HG02970 (cell line): ENCODE measurements around the gene LSAMP.

Experiments
- ATAC-seq: cut with Tn5 transposase; IDR thresholded peaks from one replicate; pipeline ENCODE4 v1.9.1; 2021; ENCODE audit warnings: mild to moderate bottlenecking, moderate library complexity, moderate number of reproducible peaks; ENCODE audit not compliant: unreplicated experiment, low FRiP score

Gene LSAMP

DNA sequence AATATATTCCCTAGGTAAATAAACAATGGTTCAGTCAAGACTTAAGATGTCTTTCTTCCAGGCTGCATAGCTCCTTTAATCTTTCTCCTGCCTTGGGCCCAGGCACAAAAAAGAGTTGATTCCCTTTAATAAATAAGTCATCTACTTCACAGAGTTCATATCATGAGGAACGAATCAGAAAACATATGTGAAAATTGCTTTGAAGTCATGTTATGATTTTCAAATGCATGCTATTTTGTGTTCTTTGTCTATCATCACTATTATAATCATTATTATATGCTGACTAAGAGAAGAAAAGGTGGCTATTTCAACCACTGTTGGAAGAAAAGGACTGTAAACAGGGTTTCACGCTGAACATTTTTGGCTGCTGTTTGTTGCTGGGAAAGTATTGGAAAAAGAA, 70.4 kb downstream of the LSAMP start:
- no peak for ATAC-seq

DNA sequence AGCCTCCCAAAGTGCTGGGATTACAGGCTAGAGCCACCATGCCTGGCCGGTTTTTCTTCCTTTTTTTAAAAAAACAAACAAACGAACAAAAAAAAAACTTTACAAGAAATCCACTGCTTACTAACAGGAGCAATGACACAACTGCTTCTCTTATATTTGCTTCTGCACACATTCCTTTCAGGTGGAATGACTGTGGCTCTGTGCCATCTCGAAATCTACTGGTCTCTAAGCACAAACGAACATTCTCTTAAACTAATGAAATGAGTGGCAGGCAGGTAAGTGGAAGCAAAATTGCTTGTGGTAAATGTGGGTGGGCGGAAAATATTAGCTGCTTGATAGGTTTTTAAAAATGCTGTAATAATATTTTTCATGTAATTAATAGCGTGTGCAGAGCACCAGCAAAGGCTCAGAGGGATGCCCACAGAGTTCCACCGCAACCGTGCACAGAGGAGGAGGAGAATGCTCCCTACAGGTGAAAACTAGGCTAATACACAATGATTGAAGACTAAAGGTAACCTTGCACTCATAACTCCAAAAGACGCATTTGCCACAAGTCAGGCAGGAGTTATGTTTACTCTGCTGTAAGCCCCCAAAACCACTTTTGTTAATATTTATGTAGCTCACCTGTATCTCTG, 77.4 kb downstream of the LSAMP start:
- no peak for ATAC-seq

DNA sequence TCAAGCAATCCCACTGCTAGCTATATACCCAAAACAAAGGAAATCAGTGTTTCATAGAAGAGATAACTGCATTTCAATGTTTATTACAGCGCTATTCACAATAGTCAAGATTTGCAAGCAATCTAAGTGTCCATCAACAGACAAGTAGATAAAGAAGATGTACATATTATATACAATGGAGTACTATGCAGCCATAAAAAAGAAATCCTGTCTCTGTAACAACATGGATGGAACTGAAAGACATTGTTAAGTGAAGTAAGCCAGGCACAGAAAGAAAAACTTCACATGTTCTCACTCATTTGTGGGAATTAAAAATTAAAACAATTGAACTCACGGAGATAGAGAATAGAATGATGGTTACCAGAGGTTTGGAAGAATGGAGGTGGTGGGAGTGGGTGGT, 89.2 kb downstream of the LSAMP start:
- no peak for ATAC-seq

DNA sequence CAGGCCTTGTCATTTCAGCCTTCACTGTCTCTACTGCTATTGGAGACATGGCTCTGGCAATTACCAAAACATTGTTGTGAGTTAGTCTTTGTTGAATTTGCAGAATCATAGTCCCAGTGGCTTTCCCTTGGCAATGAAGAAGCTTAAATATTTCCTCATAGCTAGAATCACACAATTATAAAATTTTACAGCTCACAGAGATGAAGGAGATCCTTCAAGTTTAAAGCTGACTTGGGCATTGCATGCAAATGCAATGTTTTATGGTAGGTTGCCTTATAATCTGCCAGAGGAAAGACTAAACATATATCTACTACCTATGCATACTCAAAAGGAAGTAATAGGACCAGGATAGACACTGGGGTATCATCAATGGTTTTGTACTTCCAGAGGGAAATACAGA, 90.9 kb downstream of the LSAMP start:
- ATAC-seq, result no peak

DNA sequence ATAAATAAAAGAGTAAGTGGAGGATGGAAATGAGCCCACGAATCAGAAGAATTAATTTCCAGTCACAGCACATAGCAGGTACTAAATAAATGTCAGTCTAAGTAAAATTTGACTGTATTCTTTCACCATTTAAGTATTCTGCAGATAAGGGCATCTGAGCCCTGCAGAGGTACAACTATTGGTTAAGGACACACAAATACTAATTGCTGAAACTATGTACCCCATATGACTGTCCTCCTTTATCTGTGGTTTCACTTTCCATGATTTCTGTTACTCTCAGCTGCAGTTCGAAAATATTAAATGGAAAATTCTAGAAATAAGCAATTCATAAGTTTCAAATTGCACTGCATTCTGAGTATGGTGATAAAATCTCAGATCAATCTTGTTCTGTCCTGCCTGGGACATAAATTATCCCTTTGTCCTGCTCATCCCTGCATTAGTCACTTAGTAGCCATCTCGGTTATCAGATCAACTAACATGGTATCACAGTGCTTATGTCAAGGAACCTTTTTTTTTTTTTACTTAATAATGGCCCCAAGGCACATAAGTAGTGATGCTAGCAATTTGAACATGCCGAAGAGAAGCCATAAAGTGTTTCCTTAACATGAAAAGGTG, 95.1 kb downstream of the LSAMP start:
- ATAC-seq, result no peak

DNA sequence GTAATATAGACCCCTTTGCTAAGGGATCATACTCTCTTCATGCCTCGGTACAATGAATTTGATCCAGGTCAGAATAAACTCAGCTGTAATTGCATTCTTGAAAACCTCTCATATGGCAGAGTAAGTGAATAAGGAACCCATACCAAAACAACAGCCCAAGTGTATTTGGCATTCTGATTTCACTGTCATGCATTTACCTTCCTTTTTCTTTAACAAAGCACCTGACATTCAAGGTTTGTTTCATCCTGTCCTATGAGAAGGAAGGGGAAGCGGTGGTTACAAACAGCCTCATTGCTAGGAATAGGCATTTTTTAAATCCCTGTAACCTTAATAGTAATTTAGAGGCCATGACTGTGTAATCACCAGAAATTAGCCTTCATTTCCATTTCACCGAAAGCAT, 97.1 kb downstream of the LSAMP start:
- ATAC-seq, result no peak

DNA sequence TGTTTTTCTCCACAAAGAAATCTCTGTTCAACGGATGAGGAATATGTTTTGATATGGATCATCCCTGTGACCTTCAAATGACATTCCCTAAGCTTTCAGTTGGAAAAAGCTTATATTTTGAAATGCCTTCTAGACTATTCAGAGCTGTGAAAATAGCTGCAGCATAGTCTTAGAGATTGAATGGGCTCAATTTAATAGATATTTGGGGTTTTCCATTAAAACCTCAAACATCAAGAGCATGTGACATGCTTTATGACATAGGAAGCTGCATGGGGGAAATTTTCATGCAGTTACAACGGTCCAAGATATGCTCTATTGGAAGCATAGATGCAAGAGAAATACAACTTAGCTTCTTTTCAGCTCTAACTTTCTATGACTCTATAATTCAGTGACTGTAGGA, 102.8 kb downstream of the LSAMP start:
- no peak for ATAC-seq

DNA sequence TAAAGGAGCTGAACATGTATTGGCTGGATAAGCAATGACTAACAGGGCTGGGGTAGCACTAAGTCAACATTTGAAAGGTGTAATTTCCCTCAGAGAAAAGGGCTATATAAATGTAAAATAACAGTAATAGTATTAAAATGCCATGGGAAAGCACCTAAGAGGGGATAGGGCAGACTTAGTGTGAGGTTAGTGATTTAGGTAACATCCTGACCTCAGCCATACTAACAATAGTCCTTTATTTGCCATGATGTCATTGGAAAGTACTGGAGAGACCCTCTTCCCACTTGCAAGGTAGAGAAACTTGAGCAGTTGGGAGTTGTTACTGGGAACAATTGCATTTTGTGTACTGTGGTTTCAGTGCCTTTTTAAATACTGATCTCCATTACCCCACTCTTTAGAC, 103.4 kb downstream of the LSAMP start:
- no peak for ATAC-seq

DNA sequence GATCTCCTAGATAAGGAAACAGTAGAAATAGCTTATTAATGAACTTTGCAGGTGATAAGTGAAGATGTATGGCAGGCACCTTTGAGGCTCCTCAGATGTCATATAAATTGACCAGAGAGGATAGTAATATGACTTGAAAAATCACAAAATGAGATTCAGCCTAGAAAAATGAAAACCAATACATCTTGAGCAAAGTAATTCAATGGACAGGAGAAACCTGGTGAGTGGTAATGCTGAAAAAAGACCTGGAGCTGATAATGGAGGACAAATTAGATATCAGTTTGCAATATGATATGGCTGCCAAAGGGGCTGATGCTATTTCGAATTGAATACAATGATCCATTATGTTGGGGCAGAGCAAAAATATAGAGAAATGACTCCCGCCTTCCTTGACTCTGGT, 103.9 kb downstream of the LSAMP start:
- no peak for ATAC-seq

DNA sequence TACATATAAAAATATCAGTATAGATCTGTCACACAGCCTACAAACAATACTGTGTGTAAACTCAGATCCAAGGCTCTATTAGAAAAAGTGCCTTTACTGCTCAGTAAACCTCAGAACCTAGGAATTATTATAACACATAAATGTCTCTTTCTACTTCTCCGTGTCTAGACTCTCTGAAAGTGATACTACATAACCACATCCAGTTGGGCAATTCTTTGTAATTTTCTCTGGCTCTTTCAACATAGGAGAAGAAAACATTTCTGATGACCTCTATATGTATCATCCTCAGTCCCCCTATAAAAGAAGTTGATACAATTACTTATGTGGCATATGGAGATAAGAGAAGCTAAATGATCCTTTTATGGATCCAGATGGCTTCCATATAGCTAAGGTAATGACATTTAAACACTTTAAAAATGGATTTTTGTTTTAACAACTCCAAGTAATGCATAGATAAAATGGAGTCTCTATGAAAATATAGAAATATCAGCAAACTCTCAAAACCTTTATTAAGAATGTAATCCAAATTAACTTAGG, 104.5 kb downstream of the LSAMP start:
- no peak for ATAC-seq

DNA sequence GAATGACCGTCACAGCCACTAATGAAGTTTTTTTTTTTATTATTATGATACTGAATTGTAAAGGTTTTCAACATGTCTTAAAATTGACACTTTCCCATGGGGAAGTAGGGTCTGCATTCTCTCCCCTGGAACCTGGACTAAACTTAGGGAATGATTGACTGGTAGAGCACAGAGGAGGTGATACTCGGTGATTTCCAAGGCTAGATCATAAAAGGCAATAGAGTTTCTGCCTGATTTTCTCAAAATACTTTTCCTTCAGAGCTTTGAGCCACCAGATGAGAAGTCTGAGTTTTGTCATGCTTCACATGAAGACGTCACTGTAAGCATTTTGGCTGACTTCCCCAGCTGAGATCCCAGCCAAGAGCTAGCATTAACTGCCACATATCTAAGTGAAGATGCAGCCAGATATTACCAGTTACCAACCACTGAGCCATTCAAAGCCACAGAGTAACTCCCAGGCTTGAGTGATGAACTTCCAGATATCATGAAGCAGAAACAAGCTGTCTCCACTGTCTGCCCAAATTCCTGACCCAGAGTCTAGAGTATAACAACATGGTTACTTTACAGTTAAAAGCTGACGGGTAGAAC, 105.8 kb downstream of the LSAMP start:
- no peak for ATAC-seq

DNA sequence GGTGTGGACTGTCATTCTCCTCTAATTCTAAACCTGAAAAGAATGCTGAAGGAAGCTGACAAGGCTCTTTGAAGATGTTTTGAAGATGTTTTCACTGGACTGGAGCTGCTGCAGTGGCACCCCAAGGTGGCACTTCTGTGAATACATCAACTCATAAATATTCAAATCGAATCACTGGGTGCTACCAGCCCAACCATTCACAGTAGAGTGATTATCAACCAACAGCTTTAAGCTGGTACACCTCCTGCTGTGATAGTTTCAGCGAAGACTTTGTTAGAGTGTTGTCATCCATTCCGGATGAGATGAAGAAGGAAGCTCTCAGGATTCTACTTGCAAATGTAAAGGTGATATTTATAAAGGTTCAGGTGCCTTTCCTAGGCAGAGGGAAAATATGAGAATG, 106.6 kb downstream of the LSAMP start:
- no peak for ATAC-seq

DNA sequence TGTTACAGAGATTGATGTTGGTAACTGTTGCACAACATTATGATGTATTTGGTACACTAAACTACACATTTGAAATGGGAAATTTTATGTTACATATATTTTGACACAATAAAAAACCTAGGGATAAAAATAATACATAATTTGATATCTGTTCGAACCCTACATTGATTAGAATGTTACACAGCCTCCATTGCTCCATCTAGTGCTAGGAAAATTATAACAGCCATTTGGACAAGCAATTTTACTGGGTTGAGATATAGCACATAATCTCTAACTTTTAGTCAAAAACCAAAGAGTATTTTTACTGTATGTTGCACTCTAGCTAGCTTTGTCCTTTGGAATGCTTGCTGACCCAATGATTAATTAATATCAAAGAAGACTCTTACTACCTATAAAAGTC, 108.1 kb downstream of the LSAMP start:
- ATAC-seq, result no peak

DNA sequence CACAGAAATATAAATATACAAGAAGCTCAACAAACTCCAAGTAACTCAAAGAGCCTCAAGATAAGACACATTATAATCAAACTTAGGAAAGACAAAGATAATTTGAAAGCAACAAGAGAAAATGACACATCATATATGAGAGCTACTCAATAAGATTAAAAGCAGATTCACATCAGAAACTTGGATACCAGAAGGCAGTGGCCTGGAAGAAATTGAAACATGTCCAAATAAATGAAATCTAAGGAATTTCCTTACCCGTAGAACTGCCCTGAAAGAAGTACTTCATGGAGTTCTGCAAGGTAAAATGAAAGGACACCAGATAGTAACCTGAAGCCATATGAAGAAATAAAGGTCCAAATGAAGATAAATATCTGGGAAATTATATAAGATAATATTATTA, 113.9 kb downstream of the LSAMP start:
- ATAC-seq, result no peak

DNA sequence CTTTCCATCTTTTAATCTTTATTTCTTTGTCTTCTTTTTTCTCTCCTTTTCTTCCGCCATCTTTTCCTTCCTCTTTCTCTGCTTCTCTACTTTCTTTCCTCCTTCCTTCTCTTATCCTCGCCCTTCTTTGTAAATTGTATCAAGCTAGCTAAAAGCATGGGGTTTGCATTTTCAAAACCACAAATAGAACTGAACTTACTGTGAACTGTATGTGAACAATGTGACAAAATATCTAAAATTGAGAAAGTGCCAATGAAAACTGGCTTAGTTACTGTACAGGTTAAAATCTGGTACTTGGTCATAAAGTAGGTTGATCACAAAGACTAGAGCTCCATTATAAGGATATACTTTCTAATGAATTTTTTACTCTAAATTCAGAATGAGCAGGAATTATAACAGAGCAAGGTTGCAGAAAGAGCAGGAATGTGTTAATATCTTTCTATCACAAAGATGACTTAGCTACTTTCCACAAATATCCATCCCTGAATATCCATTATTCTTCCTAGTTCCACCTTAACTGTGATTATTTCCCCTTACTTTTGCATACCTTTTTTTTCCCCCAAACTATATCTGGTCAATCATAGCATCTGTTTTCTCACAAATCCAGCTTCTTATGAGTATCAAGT, 122.4 kb downstream of the LSAMP start:
- no peak for ATAC-seq

DNA sequence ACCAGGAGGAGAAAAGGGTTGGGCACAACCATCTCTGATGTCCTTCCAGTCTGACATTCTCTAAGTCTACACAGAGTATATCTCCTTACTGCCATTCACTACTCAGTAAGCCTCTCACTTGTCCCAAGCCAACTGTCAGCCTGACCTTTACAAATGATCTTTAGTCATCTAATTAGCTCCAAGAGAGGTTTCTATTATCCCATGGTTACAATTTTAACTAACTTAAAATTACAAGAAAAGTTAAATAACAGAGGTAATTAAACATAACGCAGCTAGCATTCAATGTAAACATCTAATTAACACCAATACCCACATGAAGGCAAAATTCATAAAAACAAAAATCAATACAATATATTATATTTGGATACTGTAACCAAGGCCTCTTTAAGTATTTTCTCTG, 126.9 kb downstream of the LSAMP start:
- no peak for ATAC-seq

DNA sequence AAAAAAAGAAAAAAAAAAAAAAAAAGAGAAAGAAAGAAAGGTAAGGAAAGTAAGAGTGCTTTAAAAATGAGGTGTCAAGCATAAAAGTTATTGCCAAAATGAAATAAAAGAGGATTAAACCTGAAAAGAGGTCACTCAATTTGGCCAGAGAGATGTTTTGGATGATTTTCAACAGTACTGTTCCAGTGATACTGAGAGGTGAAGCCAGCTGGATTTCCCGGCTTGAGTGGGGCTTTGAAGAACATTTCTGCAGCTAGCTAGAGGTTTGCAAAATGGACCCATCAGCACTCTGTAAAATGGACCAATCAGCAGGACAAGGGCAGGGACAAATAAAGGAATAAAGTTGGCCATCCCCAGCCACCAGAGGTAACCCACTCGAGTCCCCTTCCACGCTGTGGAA, 128.5 kb downstream of the LSAMP start:
- no peak for ATAC-seq

DNA sequence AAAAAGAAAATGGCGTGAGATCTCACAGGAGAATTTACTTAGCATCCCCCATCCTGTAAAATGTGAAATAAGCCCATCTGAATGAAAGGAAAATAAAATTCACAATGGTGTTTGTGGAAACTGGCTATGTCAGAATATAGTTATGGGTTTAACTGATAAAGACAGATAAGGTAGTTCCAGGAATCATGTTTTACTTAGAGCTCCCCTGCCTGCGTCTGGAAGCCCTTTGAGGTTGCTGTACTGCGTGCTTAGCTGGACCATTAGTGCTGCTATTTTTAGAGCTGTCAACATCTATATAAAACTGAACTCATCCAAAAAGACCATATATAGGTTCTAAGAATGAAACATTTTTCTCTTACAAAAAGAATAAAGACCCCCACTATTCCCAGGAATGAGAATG, 130.8 kb downstream of the LSAMP start:
- no peak for ATAC-seq

DNA sequence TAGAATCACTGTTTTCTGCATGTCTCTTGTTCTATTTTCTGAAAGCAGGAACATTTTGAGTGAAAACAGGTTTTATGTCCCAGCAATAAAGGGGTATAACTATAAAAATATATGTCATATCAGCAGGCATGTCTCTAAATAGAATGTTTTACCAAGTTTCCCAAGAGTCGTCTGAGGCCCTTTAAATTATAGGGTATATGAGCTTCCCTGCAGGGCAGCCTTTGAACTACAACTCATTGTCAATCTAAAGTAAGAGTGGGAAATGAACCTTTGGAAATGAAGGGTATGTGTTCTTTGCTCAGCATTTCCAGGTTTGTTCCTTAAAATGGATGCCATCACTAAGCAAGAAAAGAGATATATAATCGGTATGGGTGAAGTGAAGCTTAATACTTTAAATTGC, 138.6 kb downstream of the LSAMP start:
- ATAC-seq, result no peak

DNA sequence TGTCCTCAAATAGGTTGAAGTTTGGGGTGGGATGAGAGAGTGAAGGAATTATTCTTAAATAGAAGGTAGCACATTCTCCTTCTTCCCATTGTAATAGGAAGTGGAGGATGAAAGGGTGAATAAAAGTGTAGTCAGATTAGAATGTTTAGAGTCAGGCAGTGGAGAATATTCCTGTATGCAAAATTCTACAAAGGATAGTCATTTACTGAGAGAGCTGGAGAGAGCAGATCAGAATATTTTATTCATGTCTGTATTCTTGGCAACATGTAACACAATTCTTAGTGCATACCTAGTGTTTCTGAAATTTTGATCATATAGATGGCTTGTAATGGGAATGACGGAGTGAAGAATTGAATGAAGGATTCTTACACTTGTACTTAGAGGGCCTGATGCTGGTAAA, 139.1 kb downstream of the LSAMP start:
- no peak for ATAC-seq

DNA sequence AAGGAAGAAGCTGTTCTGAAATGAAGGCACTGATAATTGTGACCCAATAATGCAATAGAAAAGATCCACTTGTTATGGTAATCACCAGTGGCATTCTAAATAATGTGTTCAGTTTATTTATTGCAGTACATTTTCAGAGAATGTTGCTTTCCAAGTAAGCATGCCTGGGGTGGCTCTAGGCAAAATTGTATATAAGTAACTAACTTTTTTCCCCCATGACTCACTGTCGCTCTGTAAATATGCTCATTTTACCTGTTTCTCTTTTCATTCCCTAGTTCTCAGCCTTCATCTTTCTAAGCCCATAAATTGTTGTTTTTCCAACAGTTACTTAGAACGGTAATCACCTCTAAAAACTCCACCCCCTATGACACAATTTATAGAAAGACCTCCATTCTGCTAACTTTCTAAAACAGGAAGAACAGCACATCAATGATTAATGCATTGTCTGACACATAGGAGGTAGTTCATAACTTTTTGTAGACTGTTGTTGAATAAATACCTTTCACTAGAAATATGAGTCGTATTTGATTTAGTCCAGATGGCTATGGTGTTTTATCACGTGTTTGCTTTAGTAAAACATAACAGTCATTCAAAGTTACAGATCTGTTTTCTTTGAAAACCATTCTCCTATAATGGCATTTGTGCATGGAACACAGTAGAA, 143.1 kb downstream of the LSAMP start:
- ATAC-seq, result no peak
